HEK293 (cell line): ENCODE data around the gene RING1.

ENCODE experiments used
- AEBP2 ChIP-seq: fragments of 450-650 bp; formaldehyde crosslinking; IDR thresholded peaks from 2 replicates; pipeline ENCODE4 v1.5.1; 2016; ENCODE audit warnings: missing biosample characterization, missing genetic modification characterization, borderline replicate concordance
- ATF2 ChIP-seq: fragments of 450-650 bp; formaldehyde crosslinking; IDR thresholded peaks from 2 replicates; pipeline ENCODE4 v1.5.1; 2016; ENCODE audit warnings: missing biosample characterization, missing genetic modification characterization, low read depth
- GLI2 ChIP-seq: fragments of 450-650 bp; formaldehyde crosslinking; IDR thresholded peaks from 2 replicates; pipeline ENCODE4; 2017; ENCODE audit warnings: missing biosample characterization, missing genetic modification characterization, low read depth, borderline replicate concordance
- GLI4 ChIP-seq: fragments of 450-650 bp; formaldehyde crosslinking; IDR thresholded peaks from 2 replicates; pipeline ENCODE4 v1.5.1; 2016; ENCODE audit warnings: missing biosample characterization, missing genetic modification characterization
- HOXD13 ChIP-seq: sonication (generic); formaldehyde crosslinking; IDR thresholded peaks from 2 replicates; pipeline ENCODE4 v1.8.0; 2022; ENCODE audit warnings: missing genetic modification reagents, borderline replicate concordance
- KLF10 ChIP-seq: fragments of 450-650 bp; IDR thresholded peaks from 2 replicates; pipeline ENCODE4 v1.5.1; 2018; ENCODE audit warnings: missing biosample characterization, mild to moderate bottlenecking, missing genetic modification characterization
- PRDM4 ChIP-seq: fragments of 450-650 bp; formaldehyde crosslinking; IDR thresholded peaks from 2 replicates; pipeline ENCODE4 v1.5.1; 2017; ENCODE audit warnings: missing biosample characterization, missing genetic modification characterization
- SP3 ChIP-seq: fragments of 450-650 bp; formaldehyde crosslinking; IDR thresholded peaks from 2 replicates; pipeline ENCODE4 v1.5.1; 2016; ENCODE audit warnings: missing biosample characterization, missing genetic modification characterization
- ZBTB21 ChIP-seq: fragments of 450-650 bp; formaldehyde crosslinking; IDR thresholded peaks from 2 replicates; pipeline ENCODE4 v1.5.1; 2017; ENCODE audit warnings: missing biosample characterization, missing genetic modification characterization
- ZBTB48 ChIP-seq: fragments of 450-650 bp; formaldehyde crosslinking; IDR thresholded peaks from 2 replicates; pipeline ENCODE4 v1.5.1; 2016; ENCODE audit warnings: missing biosample characterization, missing genetic modification characterization
- ZNF132 ChIP-seq: fragments of 450-650 bp; formaldehyde crosslinking; IDR thresholded peaks from 2 replicates; pipeline ENCODE4 v1.5.1; 2017; ENCODE audit warnings: missing biosample characterization, missing genetic modification characterization, borderline replicate concordance
- ZNF148 ChIP-seq: fragments of 450-650 bp; formaldehyde crosslinking; IDR thresholded peaks from 2 replicates; pipeline ENCODE4 v1.5.0; 2017; ENCODE audit warnings: missing biosample characterization, missing genetic modification characterization, borderline replicate concordance
- ZNF175 ChIP-seq: fragments of 450-650 bp; formaldehyde crosslinking; IDR thresholded peaks from 2 replicates; pipeline ENCODE4 v1.5.1; 2016; ENCODE audit warnings: missing biosample characterization, missing genetic modification characterization
- ZNF239 ChIP-seq: fragments of 450-650 bp; formaldehyde crosslinking; IDR thresholded peaks from 2 replicates; pipeline ENCODE4 v1.5.1; 2016; ENCODE audit warnings: missing biosample characterization, missing genetic modification characterization
- ZNF248 ChIP-seq: fragments of 450-650 bp; formaldehyde crosslinking; IDR thresholded peaks from 2 replicates; pipeline ENCODE4 v1.5.1; 2017; ENCODE audit warnings: missing biosample characterization, missing genetic modification characterization
- ZNF280C ChIP-seq: fragments of 450-650 bp; formaldehyde crosslinking; IDR thresholded peaks from 2 replicates; pipeline ENCODE4 v1.5.1; 2016; ENCODE audit warnings: missing biosample characterization, missing genetic modification characterization
- ZNF416 ChIP-seq: fragments of 450-650 bp; formaldehyde crosslinking; IDR thresholded peaks from 2 replicates; pipeline ENCODE4 v1.5.1; 2016; ENCODE audit warnings: missing biosample characterization, missing genetic modification characterization
- ZNF488 ChIP-seq: fragments of 450-650 bp; formaldehyde crosslinking; IDR thresholded peaks from 2 replicates; pipeline ENCODE4 v1.5.1; 2016; ENCODE audit warnings: missing biosample characterization, missing genetic modification characterization
- ZNF514 ChIP-seq: fragments of 450-650 bp; formaldehyde crosslinking; IDR thresholded peaks from 2 replicates; pipeline ENCODE4 v1.5.1; 2016; ENCODE audit warnings: missing biosample characterization, missing genetic modification characterization
- ZNF585B ChIP-seq: fragments of 450-650 bp; formaldehyde crosslinking; IDR thresholded peaks from 2 replicates; pipeline ENCODE4 v1.5.1; 2016; ENCODE audit warnings: missing biosample characterization, missing genetic modification characterization
- ZNF623 ChIP-seq: fragments of 450-650 bp; formaldehyde crosslinking; IDR thresholded peaks from 2 replicates; pipeline ENCODE4 v1.5.1; 2016; ENCODE audit warnings: missing biosample characterization, missing genetic modification characterization
- ZNF664 ChIP-seq: fragments of 450-650 bp; formaldehyde crosslinking; IDR thresholded peaks from 2 replicates; pipeline ENCODE4 v1.5.1; 2016; ENCODE audit warnings: missing biosample characterization, missing genetic modification characterization
- ZNF777 ChIP-seq: fragments of 450-650 bp; formaldehyde crosslinking; IDR thresholded peaks from 2 replicates; pipeline ENCODE4 v1.5.1; 2017; ENCODE audit warnings: missing biosample characterization, missing genetic modification characterization, borderline replicate concordance
- ZSCAN4 ChIP-seq: fragments of 450-650 bp; formaldehyde crosslinking; IDR thresholded peaks from 2 replicates; pipeline ENCODE4 v1.5.1; 2017; ENCODE audit warnings: missing biosample characterization, missing genetic modification characterization
- ZXDB ChIP-seq: fragments of 450-650 bp; formaldehyde crosslinking; IDR thresholded peaks from 2 replicates; pipeline ENCODE4 v1.5.1; 2016; ENCODE audit warnings: missing biosample characterization, missing genetic modification characterization

The RING1 gene

GRCh38 chr6:33161354-33162331 is 46.7 kb upstream of the RING1 start (continued):
- TF ChIP-seq GLI2 (tag by site-specific recombination) (no peak), ZNF416 (tag by site-specific recombination) (no peak), ZNF623 (tag by site-specific recombination) (no peak), ZNF148 (no peak), HOXD13 (no peak), ZNF132 (no peak), ZNF514 (tag by site-specific recombination) (no peak), ZNF280C (tag by site-specific recombination) (no peak), KLF10 (tag by site-specific recombination) (0 out of 2 replicates have a peak, but pooled peaks have one; percentile 14), ZSCAN4 (tag by site-specific recombination) (no peak), AEBP2 (tag by site-specific recombination) (no peak), ZNF488 (tag by site-specific recombination) (no peak), ATF2 (no peak), ZNF239 (no peak), ZNF248 (tag by site-specific recombination) (no peak), ZNF175 (tag by site-specific recombination) (no peak), SP3 (tag by site-specific recombination) (peak; percentile 43; the same call in 1 of the 2 replicates), ZNF664 (no peak), PRDM4 (tag by site-specific recombination) (no peak), ZNF777 (peak; percentile 86; the same call in 1 of the 2 replicates), GLI4 (tag by site-specific recombination) (no peak), ZBTB21 (no peak), ZNF585B (no peak), ZXDB (tag by site-specific recombination) (peak; percentile 74), ZBTB48 (tag by site-specific recombination) (peak; percentile 91)
